GM21619 (cell line): Measurements from ENCODE around the gene TMEM185B.

ENCODE experiments used
- ATAC-seq: cut with Tn5 transposase; IDR thresholded peaks from one replicate; pipeline ENCODE4 v1.9.1; 2021; ENCODE audit not compliant: unreplicated experiment

The TMEM185B gene

DNA sequence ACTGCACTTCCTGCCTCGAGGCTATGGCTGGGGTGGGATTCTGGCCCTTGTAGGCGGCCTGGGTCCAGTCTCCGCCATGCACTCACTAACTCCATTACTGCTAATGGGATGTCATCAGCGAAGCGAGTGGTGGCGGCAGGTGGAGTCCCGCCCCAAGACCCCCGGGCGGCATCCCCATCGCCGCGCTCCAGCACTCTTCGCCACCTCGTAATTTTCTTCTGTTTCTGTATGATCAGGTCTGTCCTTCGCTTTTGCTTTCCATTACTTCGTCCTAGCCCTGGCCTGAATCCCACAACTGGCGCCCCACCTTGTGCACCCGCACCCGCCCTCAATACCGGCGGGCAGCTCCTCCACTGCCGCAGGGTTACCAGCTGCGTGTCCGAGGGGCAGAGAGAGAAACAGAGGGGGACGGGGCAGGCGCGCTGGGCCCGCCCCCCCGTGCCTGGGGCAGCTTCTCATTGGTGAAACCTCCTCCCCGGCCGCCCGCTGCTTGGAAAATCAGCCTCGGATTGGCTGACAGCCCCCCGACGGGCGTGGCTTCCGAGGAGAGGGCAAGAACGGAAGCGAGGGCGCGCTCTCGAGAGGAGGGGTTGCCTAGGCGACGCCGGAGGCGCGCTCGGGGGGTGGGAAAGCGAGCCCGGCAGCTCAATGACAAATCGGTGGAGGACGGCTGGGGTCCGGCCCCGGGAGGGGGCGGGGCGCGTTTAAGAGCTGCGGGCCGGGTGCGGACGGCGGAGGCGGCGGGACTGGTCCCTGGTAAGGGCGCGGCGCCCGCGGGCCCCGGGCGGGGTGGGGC, 29.2 kb upstream of the TMEM185B start, which contains the start of gene RALB:
Gene RALB, plus strand, starts transcription at position 628 of the 796 bp plus-strand sequence. CDS start 25,813 bp downstream, outside the sequence.
- ATAC-seq: peak; percentile 91

DNA sequence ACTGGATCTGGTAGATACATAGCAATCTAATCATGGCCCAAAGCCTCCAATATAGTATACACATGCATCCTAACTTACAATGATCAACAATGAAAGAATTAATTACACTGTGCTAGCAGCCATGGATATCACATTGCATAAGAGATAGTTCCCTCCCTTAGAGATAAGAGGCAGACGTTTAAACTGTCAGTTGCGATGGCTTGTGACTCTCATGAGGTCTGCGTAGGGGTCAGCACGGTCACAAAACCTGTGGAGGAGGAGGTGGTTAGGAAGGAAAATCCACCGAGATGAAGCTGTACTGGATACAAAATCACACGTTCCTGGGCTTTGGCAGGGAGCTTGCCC, 28.7 kb upstream of the TMEM185B start:
- ATAC-seq: no peak

DNA sequence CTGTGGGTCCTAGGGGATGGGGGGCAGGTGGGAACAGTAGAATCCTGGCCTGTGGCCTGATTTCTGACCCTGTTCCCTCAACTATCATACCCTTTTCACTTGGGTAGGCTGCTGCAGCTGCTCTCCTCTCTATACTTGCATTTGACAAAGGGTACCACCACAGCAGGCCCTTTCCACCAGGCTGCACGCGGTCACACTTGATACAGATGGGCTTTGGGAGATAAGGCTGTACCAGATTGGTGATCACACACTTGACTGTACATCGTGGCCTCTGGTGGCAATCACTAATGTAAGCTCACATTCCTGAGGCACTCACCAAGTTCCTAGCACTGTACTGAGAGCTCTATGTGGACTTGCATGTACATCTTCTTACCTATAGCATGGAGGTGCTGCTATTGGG, 27.9 kb upstream of the TMEM185B start:
- no peak for ATAC-seq

DNA sequence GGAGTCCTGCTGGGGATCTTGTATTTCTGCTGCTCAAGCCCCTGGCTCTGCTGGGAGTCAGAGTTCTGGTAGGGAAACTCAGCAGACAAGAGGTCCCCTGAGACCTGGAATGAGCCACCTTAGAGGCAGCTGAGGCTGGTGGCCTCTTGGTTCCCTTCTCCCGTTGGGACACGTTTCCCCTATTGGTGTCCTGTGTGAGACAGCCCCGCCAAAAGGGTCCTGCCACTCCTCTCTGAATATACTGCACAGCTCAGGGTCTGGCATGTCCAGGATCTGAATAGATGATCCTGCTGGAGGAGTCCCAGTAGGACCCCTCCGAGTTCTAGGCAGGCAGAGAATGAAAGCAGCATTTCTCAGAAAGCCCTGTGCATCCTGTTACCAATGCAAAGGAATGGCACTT, 27.4 kb upstream of the TMEM185B start:
- no peak for ATAC-seq

DNA sequence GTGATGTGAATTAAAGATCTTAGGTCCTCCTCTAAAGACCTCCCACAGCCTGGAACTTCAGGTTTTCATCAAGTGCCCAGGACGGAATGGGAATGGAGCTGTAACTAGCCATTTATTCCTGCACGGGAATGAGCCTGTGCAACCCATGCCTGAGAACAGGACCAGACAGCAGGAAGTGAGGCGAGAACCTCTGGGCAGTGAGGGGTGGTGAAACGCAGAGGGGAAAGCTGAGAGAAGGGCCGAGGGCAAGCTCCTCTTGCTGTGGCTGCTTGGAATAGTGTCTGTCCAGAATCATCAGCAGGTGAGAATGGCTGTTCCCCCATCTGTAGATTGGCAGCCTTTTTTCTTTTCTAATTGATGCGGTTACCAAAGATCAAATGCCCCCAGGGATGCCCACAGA, 24.7 kb upstream of the TMEM185B start:
- no peak for ATAC-seq

DNA sequence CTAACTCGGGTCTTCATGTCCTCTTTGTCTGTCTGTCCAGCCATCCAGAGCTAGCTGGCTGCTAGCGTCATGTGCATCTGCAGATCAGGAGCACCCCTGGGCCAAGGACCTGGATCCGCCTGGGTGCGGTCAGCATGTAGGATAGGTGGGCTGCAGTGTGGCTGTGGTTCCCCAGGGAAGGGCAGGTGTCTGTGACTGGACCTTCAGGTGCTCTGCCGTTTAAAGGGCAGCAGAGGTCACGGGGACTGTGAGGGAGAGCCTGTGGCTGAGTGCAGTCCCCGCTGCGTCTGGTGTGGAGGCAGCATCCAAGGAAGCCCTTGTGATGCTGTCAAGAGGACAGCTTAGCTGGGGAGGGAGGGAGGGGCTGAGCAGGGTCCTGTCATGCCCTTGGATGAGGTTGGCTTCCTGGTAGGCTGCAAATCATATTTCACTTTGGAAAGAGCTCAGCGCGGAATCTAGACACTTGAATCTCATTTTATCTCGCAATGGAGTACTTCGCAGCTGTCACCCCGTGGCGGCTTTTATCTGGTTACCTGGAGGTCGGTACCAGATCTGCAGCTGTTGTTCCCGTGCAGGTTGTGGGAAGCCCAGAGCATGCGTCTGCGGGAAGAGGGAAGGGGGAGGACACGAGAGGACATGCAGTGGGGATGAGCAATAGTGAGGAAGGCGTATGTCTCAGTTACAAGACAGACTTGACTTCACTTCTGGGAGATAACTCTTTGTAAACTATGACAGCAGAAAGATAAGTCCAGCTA, 23.5 kb upstream of the TMEM185B start:
- no peak for ATAC-seq

DNA sequence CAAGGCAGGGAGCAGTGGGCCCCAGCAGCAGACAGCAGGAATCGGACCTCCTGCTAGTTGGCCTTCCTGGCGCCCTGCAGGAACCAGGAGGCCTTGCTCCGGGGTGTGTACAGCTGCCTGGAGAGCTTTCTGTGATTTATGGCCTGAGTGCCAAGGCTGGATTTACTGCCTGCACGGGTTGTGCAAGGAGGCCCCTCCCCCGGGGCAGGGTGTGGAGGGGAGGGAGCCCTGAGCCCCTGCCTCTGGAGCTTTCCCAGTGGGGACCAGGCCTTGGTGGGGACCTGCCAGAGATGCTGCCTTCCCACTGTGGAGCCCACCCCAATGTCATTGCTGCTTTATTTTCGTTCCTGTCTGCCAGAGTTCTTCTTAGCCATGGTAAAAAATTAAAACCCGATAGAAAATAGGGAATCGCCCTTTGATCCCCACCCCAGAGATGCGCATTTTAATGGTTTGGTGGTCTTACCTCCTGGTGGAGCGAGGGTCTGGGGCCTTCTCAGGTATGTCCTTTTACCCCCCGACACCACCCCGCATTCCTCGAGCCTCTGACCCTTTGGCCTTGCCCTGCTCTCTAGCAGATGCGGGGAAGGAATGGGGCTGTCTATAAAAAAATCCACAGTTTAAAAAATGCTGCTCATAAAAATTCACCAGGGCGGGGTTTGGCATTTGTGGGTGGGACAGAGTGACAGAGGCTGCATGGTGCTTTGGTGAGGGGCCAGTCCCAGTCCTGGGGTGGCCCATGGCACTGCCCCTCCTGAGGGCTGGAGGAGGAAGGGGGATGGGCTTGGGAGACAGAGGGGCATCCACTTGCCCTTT, 22.5 kb upstream of the TMEM185B start:
- ATAC-seq: no peak

DNA sequence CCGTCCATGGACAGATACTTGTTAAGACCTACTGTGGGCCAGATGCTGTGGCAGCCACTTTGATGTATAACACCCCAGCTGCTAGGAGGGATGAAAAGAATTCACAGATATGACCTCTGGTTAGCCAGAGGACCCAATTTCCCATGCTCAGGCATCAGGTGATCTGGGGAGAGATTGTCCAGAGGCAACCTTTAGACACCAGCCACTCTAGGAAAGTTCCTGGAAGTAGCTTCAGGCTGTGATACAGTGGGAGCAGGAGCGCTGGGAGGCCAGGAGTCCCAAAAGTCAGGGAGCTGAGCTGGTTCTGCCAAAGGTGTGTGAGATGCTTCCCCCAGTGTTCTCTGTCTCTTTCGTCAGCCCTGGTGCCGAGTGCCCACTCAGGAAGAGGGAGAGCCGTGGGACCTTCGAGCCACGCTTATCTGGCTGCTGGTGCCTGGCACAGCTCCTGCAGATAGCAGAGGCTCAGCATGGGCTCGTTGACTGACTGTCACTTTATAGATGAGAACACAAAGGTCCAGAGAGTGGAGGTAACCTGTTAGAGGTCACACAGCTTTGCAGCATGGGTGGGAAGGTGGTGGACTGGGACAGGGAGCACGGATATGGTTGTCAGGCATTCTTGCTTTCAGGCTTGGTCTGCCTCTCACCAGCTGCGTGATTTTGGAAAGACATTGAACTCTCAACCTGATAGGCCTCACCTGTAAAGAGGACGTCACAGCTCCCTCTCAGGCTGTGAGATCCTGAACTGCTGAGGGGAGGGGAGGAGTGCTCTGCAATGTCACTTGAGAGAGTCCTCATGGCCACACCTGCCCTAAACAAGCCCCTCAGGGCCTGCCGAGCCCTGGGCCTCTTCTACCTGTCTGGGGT, 21.7 kb upstream of the TMEM185B start:
- ATAC-seq: no peak

DNA sequence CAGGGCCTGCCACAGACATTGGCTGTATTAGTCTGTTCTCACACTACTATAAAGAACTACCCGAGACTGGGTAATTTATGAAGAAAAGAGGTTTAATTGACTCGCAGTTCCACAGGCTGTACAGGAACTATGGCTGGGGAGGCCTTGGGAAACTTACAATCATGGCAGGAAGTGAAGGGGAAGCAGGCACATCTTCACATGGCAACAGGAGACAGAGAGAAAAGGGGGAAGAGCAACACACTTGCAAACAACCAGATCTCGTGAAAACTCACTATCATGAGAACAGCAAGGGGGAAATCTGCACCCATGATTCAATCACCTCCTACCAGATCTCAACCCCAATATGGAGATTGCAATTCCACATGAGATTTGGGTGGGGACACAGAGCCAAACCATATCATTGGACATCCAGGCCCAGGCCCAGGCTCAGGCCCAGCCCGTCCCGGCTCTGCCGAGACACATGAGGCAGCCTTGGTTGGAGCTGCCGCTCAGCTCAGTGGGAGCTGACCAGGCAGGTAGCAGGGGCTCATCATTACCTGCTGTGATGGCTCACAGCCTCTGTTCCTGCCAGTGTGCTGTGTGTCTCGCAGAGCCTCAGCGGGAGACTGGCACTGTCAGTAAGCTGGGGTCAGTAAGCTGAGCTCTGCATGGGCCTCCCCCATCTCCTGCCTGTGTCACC, 20.8 kb upstream of the TMEM185B start:
- ATAC-seq: no peak

DNA sequence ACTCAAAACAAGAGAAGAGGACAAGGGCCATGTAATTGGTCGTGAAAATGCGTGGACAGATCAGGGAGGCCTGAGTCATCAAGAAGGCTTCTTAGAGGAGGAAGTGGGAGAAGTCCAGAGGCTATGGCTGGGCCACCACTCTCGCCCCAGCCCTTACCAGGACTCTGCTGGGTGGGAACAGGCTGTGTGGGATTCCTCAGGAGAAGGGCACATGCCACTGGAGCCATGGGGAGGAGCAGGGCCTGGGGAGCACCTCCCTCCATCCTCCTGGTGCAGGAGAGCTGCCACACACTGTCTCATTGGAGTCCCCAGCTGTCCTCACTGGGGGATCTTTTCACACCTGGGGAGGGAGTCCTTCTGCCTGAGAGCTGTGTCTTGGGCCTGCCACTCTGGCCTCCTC, 20.0 kb upstream of the TMEM185B start:
- ATAC-seq: no peak

DNA sequence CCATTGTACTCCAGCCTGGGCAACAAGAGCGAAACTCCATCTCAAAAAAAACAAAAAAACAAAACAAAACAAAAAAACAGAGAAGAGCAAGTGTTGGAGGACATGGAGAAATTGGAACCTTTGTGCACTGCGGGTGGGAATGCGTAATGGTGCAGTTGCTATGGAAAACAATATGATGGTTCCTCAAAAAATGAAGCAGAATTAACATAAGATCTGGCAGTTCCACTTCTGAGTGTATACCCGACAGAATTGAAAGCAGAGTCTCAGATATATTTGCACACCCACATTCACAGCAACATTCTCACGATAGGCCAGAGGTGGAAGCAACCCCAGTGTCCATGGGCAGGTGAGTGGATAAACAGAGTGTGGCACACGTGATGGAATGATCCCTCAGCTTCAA, 18.5 kb upstream of the TMEM185B start:
- ATAC-seq: no peak

DNA sequence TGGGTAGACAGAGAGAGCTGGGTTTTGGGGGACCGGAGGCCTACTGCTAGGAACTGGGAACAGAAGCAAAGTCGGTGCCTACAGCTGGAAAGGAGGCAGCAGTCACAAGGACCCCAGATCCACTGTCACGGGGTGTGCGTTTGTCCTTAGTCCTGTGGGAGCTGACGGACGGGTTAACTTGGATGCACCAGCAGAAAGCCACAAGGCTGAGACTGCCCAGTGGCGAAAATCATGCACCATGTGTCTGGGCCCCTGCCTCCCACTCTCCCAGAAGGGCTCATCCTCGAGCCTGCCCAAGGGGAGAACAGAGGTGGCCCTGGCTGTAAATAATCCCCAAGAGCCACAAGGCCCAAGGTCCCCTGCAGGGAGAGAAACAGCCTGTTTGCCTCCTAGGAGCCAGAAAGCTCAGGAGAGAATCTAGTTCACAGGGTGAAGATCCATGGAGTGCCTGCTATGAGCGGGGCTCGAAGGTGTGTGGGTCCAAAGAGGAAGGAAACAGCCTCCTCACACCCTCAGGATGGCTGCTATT, 17.8 kb upstream of the TMEM185B start:
- ATAC-seq: no peak

DNA sequence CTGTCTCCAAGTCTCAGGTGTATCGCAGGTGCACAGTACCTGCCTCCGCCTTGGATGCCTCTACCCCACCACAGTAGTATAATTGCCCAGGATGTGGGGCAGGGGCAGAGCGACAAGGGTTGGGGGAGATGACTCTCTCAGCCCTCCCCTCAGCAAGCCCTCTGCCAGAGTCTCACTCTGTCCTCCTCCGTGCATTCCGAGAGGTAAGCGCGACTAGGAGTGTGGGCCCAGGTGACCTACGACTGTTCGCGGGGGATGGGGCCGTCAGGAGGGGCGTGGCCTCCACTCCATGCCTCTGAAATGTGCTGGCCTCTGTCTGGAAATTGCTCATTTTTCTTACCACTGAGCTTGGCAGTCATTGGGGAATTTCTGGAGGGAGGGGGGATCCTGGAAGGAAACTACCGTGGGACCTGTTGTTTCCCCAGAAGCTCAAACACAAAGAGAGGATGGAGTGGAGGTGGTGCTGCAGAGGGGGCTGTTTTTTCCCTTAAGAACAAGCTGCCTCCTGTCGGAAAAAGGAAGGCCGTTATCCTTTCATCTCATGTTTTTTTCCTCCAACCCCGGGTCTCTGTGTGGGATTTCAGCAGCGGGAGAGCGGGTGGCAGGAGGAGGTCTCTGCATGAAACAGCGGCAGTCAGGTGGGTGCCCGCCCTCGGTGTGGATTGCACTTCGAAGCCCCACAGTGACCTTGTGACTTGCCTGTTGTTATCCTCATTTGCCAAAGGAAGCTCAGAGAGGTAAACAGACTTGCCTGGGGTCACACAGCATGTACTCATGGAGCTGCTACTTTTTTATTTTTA, 16.5 kb upstream of the TMEM185B start:
- ATAC-seq: no peak

DNA sequence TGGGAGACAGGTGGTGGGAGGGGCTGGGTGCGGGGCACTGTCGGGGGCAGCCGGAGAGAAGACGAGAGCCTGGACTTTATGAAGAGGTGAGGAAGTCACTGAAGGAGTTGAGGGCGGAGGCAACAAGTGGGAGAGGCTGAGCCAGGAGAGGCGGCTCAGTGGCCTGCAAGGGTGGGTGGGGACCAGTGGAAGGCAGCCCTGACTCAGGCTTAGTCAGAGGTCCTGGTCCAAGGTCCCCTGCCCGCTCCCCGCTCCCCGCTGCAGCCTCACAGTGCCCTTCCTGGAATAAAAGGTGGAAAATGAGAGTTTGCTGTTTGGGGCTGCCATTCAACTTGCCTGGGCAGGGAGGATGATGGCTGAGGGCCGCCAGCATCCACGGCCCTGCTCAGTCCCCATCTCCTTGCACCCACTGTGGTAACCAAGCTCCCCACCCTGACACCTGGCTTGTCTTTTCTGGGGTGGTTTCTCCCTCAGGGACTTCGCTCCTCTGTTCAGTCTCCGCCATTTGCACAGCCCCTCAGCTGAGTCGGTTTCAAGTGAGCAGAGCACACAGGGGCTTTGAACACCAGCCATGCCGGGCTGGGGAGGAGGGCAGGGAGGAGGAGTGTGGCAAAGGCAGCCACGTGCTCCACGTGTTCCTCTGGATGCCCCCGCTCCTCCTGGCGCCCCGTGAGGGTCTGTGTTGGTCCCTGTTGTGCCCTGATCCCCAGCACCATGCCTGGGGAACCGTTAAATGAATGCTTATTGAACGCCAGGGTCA, 15.7 kb upstream of the TMEM185B start:
- ATAC-seq: no peak

DNA sequence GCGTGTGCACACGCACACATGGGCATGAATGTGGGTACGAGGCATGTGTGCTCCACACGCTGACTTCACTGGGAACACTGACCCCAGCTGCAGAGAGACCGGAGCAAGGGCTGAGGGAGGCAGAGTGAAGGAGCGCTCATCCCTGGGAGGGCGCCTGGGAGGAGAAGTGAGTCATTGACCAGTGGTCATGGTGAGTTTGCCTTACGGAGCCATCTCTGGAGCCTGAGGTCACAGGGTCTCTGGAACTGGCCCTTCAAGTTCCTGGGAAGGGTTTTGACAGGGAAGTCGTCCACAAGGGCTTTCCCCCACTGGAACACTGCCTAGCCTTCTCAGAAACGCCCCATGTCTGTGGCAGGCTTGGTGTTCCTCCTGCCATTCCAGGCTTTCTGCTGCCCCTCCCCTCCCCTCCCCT, 14.3 kb upstream of the TMEM185B start:
- ATAC-seq: no peak

DNA sequence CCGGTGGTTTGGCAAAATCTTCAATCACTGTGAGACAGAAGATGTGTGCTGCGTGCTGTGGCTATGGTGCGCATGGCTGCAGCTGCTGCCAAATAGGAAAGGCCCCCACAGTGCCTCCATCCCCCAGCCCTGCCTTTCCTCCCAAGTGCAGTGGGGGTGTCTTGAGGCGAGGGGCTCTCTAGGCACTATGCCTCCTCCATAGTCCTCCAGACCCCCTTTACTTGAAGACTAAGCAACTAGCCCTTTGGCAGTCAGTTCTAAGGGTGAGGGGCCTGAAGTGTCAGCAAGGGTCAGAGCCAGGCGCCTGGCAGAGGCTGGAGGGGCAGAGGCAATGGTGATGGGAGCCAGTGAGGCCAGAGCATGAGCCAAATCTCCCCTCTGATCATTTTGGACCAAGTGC, 13.6 kb upstream of the TMEM185B start:
- ATAC-seq: no peak

DNA sequence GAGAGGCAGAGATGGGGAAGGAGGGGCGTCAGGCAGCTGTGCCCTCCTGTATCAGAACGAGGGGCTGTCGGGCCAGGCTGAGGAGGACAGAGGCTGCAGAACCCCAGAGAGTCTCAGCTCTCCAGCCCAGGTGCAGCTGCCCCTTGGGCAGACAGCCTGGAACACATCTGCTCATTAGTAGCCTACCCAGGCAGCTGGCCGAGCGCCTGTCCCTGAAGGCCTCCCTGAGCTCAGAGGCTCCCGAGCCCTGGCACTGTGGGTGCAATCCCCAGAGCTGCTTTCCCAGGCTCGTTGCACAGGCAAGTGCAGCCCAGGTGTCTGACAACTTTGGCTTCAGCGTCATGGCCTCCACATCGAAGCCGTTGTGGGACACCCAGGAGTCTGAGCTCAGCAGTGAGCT, 13.1 kb upstream of the TMEM185B start:
- no peak for ATAC-seq

DNA sequence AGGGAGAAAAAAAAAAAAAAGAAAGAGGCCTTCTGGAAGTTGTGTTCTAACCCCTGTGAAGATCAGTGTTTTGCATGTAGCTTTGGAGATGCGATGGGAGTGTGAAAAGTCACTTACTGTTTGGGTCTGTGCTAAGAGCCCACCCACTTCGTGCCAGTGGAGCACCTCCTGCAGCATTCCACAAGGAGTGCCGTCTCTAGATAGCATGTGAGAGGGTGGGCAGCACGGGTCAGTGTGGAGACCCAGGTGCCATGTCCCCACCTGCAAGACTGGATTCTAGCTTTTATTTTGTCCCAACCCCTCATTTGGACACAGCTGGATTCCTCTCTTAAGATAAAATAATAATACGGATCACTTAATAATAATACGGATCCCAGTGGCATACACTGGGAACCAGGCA, 12.5 kb upstream of the TMEM185B start:
- no peak for ATAC-seq
